K562 (cell line): ENCODE measurements around the gene SCNN1B. TPM values are rescaled to one million over a fixed set of nuclear protein-coding genes. Genes with fewer than 3 reads are reported as not detected.

Experiments
- ATAC-seq: fragments of 200-7000 bp; cut with Tn5 transposase; 3 replicates; pipeline ENCODE4 v1.9.1; 2020; ENCODE audit warnings: moderate library complexity
- BruUV-seq: library from RNA; stranded (reverse); fragments of 400-500 nt; replicated peaks from 2 replicates; lab custom pipeline; 2021; lab: Mats Ljungman, UMichigan
- CTCF ChIA-PET: fragments of 300-600 bp; formaldehyde crosslinking; extraction: SDS; loops from one replicate; lab custom pipeline; 2021; ENCODE audit warnings: low intra/inter-chr PET ratio; lab: Yijun Ruan, JAX
- POLR2A ChIA-PET: fragments of 300-600, 350-650 bp; sonication (Branson Sonifier 250); formaldehyde crosslinking; extraction: SDS; loops from one replicate; lab custom pipeline; 2021; ENCODE audit warnings: antibody characterized with exemption, inconsistent platforms; lab: Yijun Ruan, JAX
- DNase-seq, 4 experiments: peaks; one replicate each; pipeline versions ENCODE4 v3.0.0 to v3.0.0-alpha.2; 2011 to 2018; ENCODE audit warnings: low spot score in 3 of 4, mixed read lengths in 3 of 4; ENCODE audit errors: extremely low read depth in 1 of 4
- FAIRE-seq: peaks from 2 replicates; lab custom pipeline; 2011; peaks lifted over from hg19 to GRCh38; lab: Jason Lieb, UNC
- H2AFZ ChIP-seq: 2 replicates; pipeline ENCODE4 v1.6.0; 2011; ENCODE audit warnings: low read depth, low read length, control low read depth, inconsistent platforms
- H3K27ac ChIP-seq: fragments of 200-600 bp; 3 replicates; pipeline ENCODE4 v1.8.0; 2011; ENCODE audit warnings: low read depth, mild to moderate bottlenecking, control low read depth, inconsistent platforms, low read length, moderate library complexity, mixed read lengths; ENCODE audit errors: extremely low read depth
- H3K27me3 ChIP-seq, 2 experiments: fragments of 300-600 bp in 1 of 2; 2 replicates in 1 of 2; 3 replicates in 1 of 2; pipeline versions ENCODE4 v1.6.0 to v1.8.0; 2011; ENCODE audit warnings: inconsistent platforms in 2 of 2, low read length in 2 of 2, mild to moderate bottlenecking in 1 of 2, mixed read lengths in 1 of 2, moderate library complexity in 1 of 2; ENCODE audit not compliant: control insufficient read depth in 2 of 2, insufficient read depth in 2 of 2
- H3K36me3 ChIP-seq: fragments of 300-600 bp; 3 replicates; pipeline ENCODE4 v1.8.0; 2011; ENCODE audit warnings: mild to moderate bottlenecking, low read length, inconsistent platforms; ENCODE audit not compliant: control insufficient read depth, insufficient read depth
- H3K4me1 ChIP-seq, 2 experiments: fragments of 200-600 bp in 1 of 2; replicated peaks in 1 of 2; 2 replicates in 1 of 2; 3 replicates in 1 of 2; pipeline versions ENCODE4 v1.5.1 to v1.8.0; 2011; ENCODE audit warnings: inconsistent platforms in 2 of 2, low read length in 2 of 2, mild to moderate bottlenecking in 1 of 2, mixed read lengths in 1 of 2, moderate library complexity in 1 of 2; ENCODE audit not compliant: control insufficient read depth in 2 of 2, insufficient read depth in 2 of 2
- H3K4me2 ChIP-seq: 2 replicates; pipeline ENCODE4 v1.6.1; 2011; ENCODE audit warnings: low read length, control low read depth, inconsistent platforms, mixed read lengths; ENCODE audit not compliant: insufficient read depth
- H3K4me3 ChIP-seq: fragments of 200-600 bp; sonication (generic), shearing (Covaris generic); 2 replicates; pipeline ENCODE4 v1.5.1; 2016; ENCODE audit warnings: control low read depth, inconsistent platforms
- H3K79me2 ChIP-seq: fragments of 200-600 bp; 3 replicates; pipeline ENCODE4 v1.8.0; 2011; ENCODE audit warnings: low read length, inconsistent platforms; ENCODE audit not compliant: control insufficient read depth, insufficient read depth
- H3K9ac ChIP-seq, 2 experiments: 2 replicates each; pipeline versions ENCODE4 v1.6.0 to v1.6.1; 2011; ENCODE audit warnings: low read depth in 2 of 2, low read length in 2 of 2, control low read depth in 1 of 2, inconsistent platforms in 1 of 2, mild to moderate bottlenecking in 1 of 2, mixed read lengths in 1 of 2; ENCODE audit not compliant: insufficient read depth in 1 of 2
- H3K9me1 ChIP-seq: one replicate; pipeline ENCODE4 v1.6.0; 2011; ENCODE audit warnings: inconsistent platforms, mild to moderate bottlenecking, low read length, moderate library complexity; ENCODE audit not compliant: control insufficient read depth, insufficient read depth
- H3K9me3 ChIP-seq: replicated peaks from 2 replicates; pipeline ENCODE4 v1.5.1; 2011; ENCODE audit warnings: low read depth, low read length, inconsistent platforms; ENCODE audit not compliant: control insufficient read depth, insufficient read depth
- H4K20me1 ChIP-seq: replicated peaks from 2 replicates; pipeline ENCODE4 v1.6.1; 2011; ENCODE audit warnings: low read length, inconsistent platforms, mixed read lengths; ENCODE audit not compliant: control insufficient read depth, insufficient read depth
- EWSR1 ChIP-seq: fragments of 450-650 bp; IDR thresholded peaks from 2 replicates; pipeline ENCODE4 v1.6.1; 2018; ENCODE audit warnings: borderline replicate concordance, mild to moderate bottlenecking, low read depth, moderate library complexity; ENCODE audit not compliant: partially characterized antibody
- FOXK2 ChIP-seq, 2 experiments: fragments of 450-650 bp; IDR thresholded peaks in 1 of 2; conservative IDR thresholded peaks in 1 of 2; 2 replicates each; pipeline ENCODE4 v1.6.1; 2016; ENCODE audit warnings: low read depth in 2 of 2, mild to moderate bottlenecking in 1 of 2
- ILF3 ChIP-seq: fragments of 450-650 bp; IDR thresholded peaks from 2 replicates; pipeline ENCODE4 v1.6.1; 2018; ENCODE audit warnings: antibody characterized with exemption, mild to moderate bottlenecking, moderate library complexity, borderline replicate concordance
- JUND ChIP-seq, 2 experiments: IDR thresholded peaks; 2 replicates in 1 of 2; 3 replicates in 1 of 2; pipeline ENCODE4 v1.6.1; 2011; ENCODE audit warnings: borderline replicate concordance in 2 of 2, low read depth in 2 of 2, low read length in 2 of 2, improper control_type of control experiment in 1 of 2, missing biosample characterization in 1 of 2, missing genetic modification characterization in 1 of 2, missing genetic modification reagents in 1 of 2
- MEIS2 ChIP-seq: fragments of 450-650 bp; IDR thresholded peaks from 2 replicates; pipeline ENCODE4 v1.6.1; 2014; ENCODE audit warnings: mild to moderate bottlenecking; ENCODE audit not compliant: partially characterized antibody
- SP1 ChIP-seq: sonication (generic); formaldehyde crosslinking; IDR thresholded peaks from 2 replicates; pipeline ENCODE4 v1.8.1; 2022; ENCODE audit warnings: mild to moderate bottlenecking, missing genetic modification reagents
- YBX1 ChIP-seq: fragments of 450-650 bp; IDR thresholded peaks from 2 replicates; pipeline ENCODE4 v1.7.1; 2016; ENCODE audit warnings: mild to moderate bottlenecking
- ZBTB1 ChIP-seq: sonication (generic); formaldehyde crosslinking; IDR thresholded peaks from 2 replicates; pipeline ENCODE4 v1.8.1; 2023; ENCODE audit warnings: missing genetic modification reagents, low read depth, mild to moderate bottlenecking, borderline replicate concordance
- ZC3H11A ChIP-seq: IDR thresholded peaks from 2 replicates; pipeline ENCODE4 v1.6.1; 2012; ENCODE audit warnings: low read depth, low read length, improper control_type of control experiment
- ZNF76 ChIP-seq: fragments of 250-450 bp; sonication (Bioruptor Pico); IDR thresholded peaks from 2 replicates; pipeline ENCODE4 v1.4.0; 2020; ENCODE audit warnings: mild to moderate bottlenecking, moderate library complexity, borderline replicate concordance
- WGBS: fragments of 100-300 bp; shearing (Covaris generic); methylation state at CpG from one replicate; pipeline ENCODE4 v1.1.6; 2016; ENCODE audit warnings: low coverage, mixed read lengths; ENCODE audit not compliant: insufficient coverage; ENCODE audit errors: missing lambda C conversion rate; 5-methylcytosine and 5-hydroxymethylcytosine counted together
- in situ Hi-C: fragments of 300-500 bp; cut with MboI; formaldehyde crosslinking; loops from 4 replicates; pipeline ENCODE4 v1.15.0; 2018; ENCODE audit warnings: inconsistent platforms, mixed read lengths
- intact Hi-C: fragments of 100-400 bp; cut with micrococcal nuclease; formaldehyde crosslinking; loops from 2 replicates; pipeline ENCODE4 v1.14.2; 2022
- polyA plus RNA-seq, 8 experiments: library from polyadenylated mRNA; depleted of rRNA in 4 of 8; stranded (reverse) in 5 of 8; unstranded in 3 of 8; fragments of >200 nt; fragmentation: Nextera tagmentation in 2 of 8; fragmentation: Illumina TruSeq in 1 of 8; extraction: Ambion mirVana in 2 of 8; extraction: Trizol in 1 of 8; gene quantifications; 2 replicates each; pipeline versions ENCODE4 v1.2.1 to v1.2.3, GENCODE V29; 2011 to 2014; ENCODE audit warnings: inconsistent platforms in 1 of 8, missing spikeins in 1 of 8
- total RNA-seq, 7 experiments: library from RNA; depleted of rRNA in 6 of 7; stranded (reverse); fragments of >200 nt in 6 of 7; fragmentation: Illumina TruSeq in 2 of 7; extraction: Trizol in 2 of 7; gene quantifications; 2 replicates each; pipeline versions ENCODE4 v1.2.1 to v1.2.3, GENCODE V29; 2011 to 2021; ENCODE audit warnings: low replicate concordance in 1 of 7
- TF ChIP-seq, protein P1 (sequence below): sonication (generic); formaldehyde crosslinking; IDR thresholded peaks from 2 replicates; pipeline ENCODE4 v1.8.1; 2022; ENCODE audit warnings: missing genetic modification reagents
- TF ChIP-seq, protein P2 (sequence below), 2 experiments: fragments of 200-800 bp in 1 of 2; sonication (Bioruptor generic) in 1 of 2; sonication (generic) in 1 of 2; formaldehyde crosslinking in 1 of 2; IDR thresholded peaks in 1 of 2; conservative IDR thresholded peaks in 1 of 2; 2 replicates each; pipeline versions ENCODE4 v1.5.0 to v1.6.1; 2016 to 2020; ENCODE audit warnings: missing compliant biosample characterization in 1 of 2, missing genetic modification characterization in 1 of 2, missing genetic modification reagents in 1 of 2

The SCNN1B gene
- total and polyA plus RNA-seq, 9 of the 15 experiments (the other 6 are each of a cell fraction or from before 2014, with no cell fraction given): not detected

DNA sequence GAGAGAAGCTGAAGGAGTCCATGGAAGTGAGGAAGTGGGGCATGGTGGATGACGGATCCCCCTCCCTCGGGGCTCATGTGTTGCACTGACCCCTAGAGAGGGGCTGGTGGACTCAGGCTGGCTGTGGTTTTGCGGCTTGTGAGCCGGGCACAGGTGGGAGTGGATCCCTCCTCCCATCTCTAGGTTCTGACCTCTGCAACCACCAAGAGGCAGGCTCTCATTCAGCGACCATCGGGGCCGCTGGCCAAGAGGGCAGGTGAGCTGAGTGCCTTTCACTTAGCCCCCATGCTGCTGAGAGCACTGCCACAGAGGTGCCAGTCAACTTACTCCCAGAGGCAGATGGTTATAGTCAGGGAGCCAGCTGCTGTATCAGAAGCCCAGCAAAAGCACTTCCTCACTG is 67.3 kb downstream of the SCNN1B start:
- CTCF ChIA-PET: no interaction called here
- TF ChIP-seq, protein P1, sequence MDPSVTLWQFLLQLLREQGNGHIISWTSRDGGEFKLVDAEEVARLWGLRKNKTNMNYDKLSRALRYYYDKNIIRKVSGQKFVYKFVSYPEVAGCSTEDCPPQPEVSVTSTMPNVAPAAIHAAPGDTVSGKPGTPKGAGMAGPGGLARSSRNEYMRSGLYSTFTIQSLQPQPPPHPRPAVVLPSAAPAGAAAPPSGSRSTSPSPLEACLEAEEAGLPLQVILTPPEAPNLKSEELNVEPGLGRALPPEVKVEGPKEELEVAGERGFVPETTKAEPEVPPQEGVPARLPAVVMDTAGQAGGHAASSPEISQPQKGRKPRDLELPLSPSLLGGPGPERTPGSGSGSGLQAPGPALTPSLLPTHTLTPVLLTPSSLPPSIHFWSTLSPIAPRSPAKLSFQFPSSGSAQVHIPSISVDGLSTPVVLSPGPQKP: no peak
- TF ChIP-seq YBX1 (no peak), SP1 (CRISPR knock-in tag) (no peak), EWSR1 (no peak), MEIS2 (no peak), FOXK2 (conservative IDR thresholded peaks at IDR 0.05 in 1 of 2, IDR thresholded peaks at IDR 0.05 in 1 of 2; ENCODE audit: low read depth in 2 of 2) (no peak), ZC3H11A (no peak), ZNF76 (CRISPR knock-in tag) (no peak), ZBTB1 (CRISPR knock-in tag) (no peak), ILF3 (no peak), JUND (IDR thresholded peaks at IDR 0.05; ENCODE audit: borderline replicate concordance, low read depth, low read length) (no peak), JUND (tag; IDR thresholded peaks at IDR 0.05; ENCODE audit: borderline replicate concordance, low read depth, low read length) (no peak)
- TF ChIP-seq, protein P2, sequence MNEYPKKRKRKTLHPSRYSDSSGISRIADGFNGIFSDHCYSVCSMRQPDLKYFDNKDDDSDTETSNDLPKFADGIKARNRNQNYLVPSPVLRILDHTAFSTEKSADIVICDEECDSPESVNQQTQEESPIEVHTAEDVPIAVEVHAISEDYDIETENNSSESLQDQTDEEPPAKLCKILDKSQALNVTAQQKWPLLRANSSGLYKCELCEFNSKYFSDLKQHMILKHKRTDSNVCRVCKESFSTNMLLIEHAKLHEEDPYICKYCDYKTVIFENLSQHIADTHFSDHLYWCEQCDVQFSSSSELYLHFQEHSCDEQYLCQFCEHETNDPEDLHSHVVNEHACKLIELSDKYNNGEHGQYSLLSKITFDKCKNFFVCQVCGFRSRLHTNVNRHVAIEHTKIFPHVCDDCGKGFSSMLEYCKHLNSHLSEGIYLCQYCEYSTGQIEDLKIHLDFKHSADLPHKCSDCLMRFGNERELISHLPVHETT (CRISPR knock-in tag; conservative IDR thresholded peaks at IDR 0.05 in 1 of 2, IDR thresholded peaks at IDR 0.05 in 1 of 2): no peak
- TF ChIP-seq, all 486 proteins: peak for 0
- no peak for ATAC-seq
- intact Hi-C loops (no loop called here), in situ Hi-C loops (no loop called here)
- Histone ChIP-seq H3K79me2 (no peaks in the 10 kb centered on the region), H3K9ac (no peak overlapping the region), H3K4me1 (no peaks in the 10 kb centered on the region), H3K9me1 (no peaks in the 10 kb centered on the region), H3K4me3 (no peak overlapping the region), H3K36me3 (no peaks in the 10 kb centered on the region), H3K27me3 (peaks cover 12 to 42% of the 10 kb centered on the region in 2 experiments; a peak in 4 of 5 replicates), H3K4me2 (no peak overlapping the region), H2AFZ (no peak overlapping the region), H3K27ac (no peak overlapping the region), H4K20me1 (0 out of 2 replicates have a peak, but pooled peaks cover 3% of the 10 kb centered on the region), H3K9me3 (no peaks in the 10 kb centered on the region)
- POLR2A ChIA-PET: no interaction called here
- DNase-seq: no peak
- BruUV-seq: no TSS peak
- 2% methylated on average over 7 of the region's 7 CpGs for WGBS
- no peak for FAIRE-seq
